KMS-11 (cell line): Measurements from ENCODE around the gene CLEC4F.

Experiments
- H2AFZ ChIP-seq: fragments of 200-600 bp; sonication (generic); 2 replicates; pipeline ENCODE4 v1.6.1; 2016; ENCODE audit warnings: antibody characterized with exemption, mixed run types, low read depth
- H3K27ac ChIP-seq: fragments of 200-600 bp; sonication (generic); 2 replicates; pipeline ENCODE4 v1.6.1; 2016; ENCODE audit warnings: mild to moderate bottlenecking, mixed run types
- H3K27me3 ChIP-seq: fragments of 200-600 bp; sonication (generic); 2 replicates; pipeline ENCODE4 v1.6.1; 2017; ENCODE audit warnings: mild to moderate bottlenecking, low read depth, mixed run types, moderate library complexity; ENCODE audit not compliant: insufficient read depth
- H3K36me3 ChIP-seq: fragments of 200-600 bp; sonication (generic); 2 replicates; pipeline ENCODE4 v1.6.1; 2017; ENCODE audit warnings: mild to moderate bottlenecking, mixed run types; ENCODE audit not compliant: insufficient read depth
- H3K4me1 ChIP-seq: fragments of 200-600 bp; sonication (generic); 2 replicates; pipeline ENCODE4 v1.6.1; 2016; ENCODE audit warnings: mild to moderate bottlenecking, low read depth, mixed run types; ENCODE audit not compliant: poor library complexity, severe bottlenecking
- H3K4me2 ChIP-seq: fragments of 200-600 bp; sonication (generic); 2 replicates; pipeline ENCODE4 v1.7.0; 2016; ENCODE audit warnings: mild to moderate bottlenecking, mixed run types
- H3K4me3 ChIP-seq: fragments of 200-600 bp; sonication (generic); IDR thresholded peaks from 2 replicates; pipeline ENCODE4 v1.6.1; 2017; ENCODE audit warnings: low read depth, low read length, mixed read lengths; ENCODE audit not compliant: insufficient read depth
- H3K79me2 ChIP-seq: fragments of 200-600 bp; sonication (generic); 2 replicates; pipeline ENCODE4 v1.6.1; 2016; ENCODE audit warnings: low read depth, mixed run types; ENCODE audit not compliant: insufficient read depth
- H3K9ac ChIP-seq: fragments of 200-600 bp; sonication (generic); 2 replicates; pipeline ENCODE4 v1.6.1; 2016; ENCODE audit warnings: mild to moderate bottlenecking, mixed run types
- H4K20me1 ChIP-seq: fragments of 200-600 bp; sonication (generic); 2 replicates; pipeline ENCODE4 v1.6.1; 2016; ENCODE audit warnings: mild to moderate bottlenecking, mixed run types; ENCODE audit not compliant: insufficient read depth
- CTCF ChIP-seq: fragments of 200-600 bp; sonication (generic); conservative IDR thresholded peaks from 2 replicates; pipeline ENCODE4 v1.6.1; 2017; ENCODE audit warnings: low read depth, mild to moderate bottlenecking, antibody characterized with exemption, low read length, moderate library complexity, mixed read lengths

CLEC4F gene

GRCh38 chr2:70776266-70776665 is 44.1 kb downstream of the CLEC4F start:
- H3K4me2 ChIP-seq: no peak overlapping the region
- H3K4me1 ChIP-seq: peaks cover 31% of the 10 kb centered on the region
- no peaks in the 10 kb centered on the region for H4K20me1 ChIP-seq
- no peak overlapping the region for H2AFZ ChIP-seq
- H3K9ac ChIP-seq: no peak overlapping the region
- H3K36me3 ChIP-seq: no peaks in the 10 kb centered on the region
- TF ChIP-seq CTCF: no peak
- peaks cover 9% of the 10 kb centered on the region; the same call in 1 of the 2 replicates for H3K27me3 ChIP-seq
- H3K79me2 ChIP-seq: no peaks in the 10 kb centered on the region
- no peak overlapping the region for H3K27ac ChIP-seq
- no peak overlapping the region for H3K4me3 ChIP-seq

- H3K27ac ChIP-seq: no peak overlapping the region
- no peaks in the 10 kb centered on the region for H4K20me1 ChIP-seq
- H3K36me3 ChIP-seq: no peaks in the 10 kb centered on the region
- TF ChIP-seq CTCF: no peak
- peaks cover 9% of the 10 kb centered on the region; the same call in 1 of the 2 replicates for H3K27me3 ChIP-seq
- H3K4me3 ChIP-seq: no peak overlapping the region
- no peak overlapping the region for H3K9ac ChIP-seq
- H2AFZ ChIP-seq: no peak overlapping the region
- H3K4me1 ChIP-seq: peaks cover 42% of the 10 kb centered on the region
- H3K4me2 ChIP-seq: no peak overlapping the region
- no peaks in the 10 kb centered on the region for H3K79me2 ChIP-seq
Measured at GRCh38 chr2:70775141-70775540, 45.3 kb downstream of the CLEC4F start.

- H3K4me3 ChIP-seq: no peak overlapping the region
- no peak overlapping the region for H3K9ac ChIP-seq
- H3K36me3 ChIP-seq: no peaks in the 10 kb centered on the region
- H3K4me1 ChIP-seq: peaks cover 61% of the 10 kb centered on the region
- no peak for TF ChIP-seq CTCF
- no peaks in the 10 kb centered on the region for H4K20me1 ChIP-seq
- H3K4me2 ChIP-seq: peak overlapping the region; percentile 75
- H3K79me2 ChIP-seq: no peaks in the 10 kb centered on the region
- peak overlapping the region; percentile 37; the same call in 1 of the 2 replicates for H3K27ac ChIP-seq
- peaks cover 9% of the 10 kb centered on the region; the same call in 1 of the 2 replicates for H3K27me3 ChIP-seq
- no peak overlapping the region for H2AFZ ChIP-seq
Measured at GRCh38 chr2:70772486-70773155, 47.8 kb downstream of the CLEC4F start.

GRCh38 chr2:70771446-70771845 is 49.0 kb downstream of the CLEC4F start:
- no peak for TF ChIP-seq CTCF
- Histone ChIP-seq H4K20me1 (no peaks in the 10 kb centered on the region), H3K27me3 (peaks cover 9% of the 10 kb centered on the region; the same call in 1 of the 2 replicates)

More at GRCh38 chr2:70771446-70771845, 49.0 kb downstream of the CLEC4F start:
- Histone ChIP-seq H3K36me3 (no peaks in the 10 kb centered on the region), H3K27ac (peak overlapping the region; percentile 37; the same call in 1 of the 2 replicates), H3K9ac (peak overlapping the region; percentile 1; the same call in 1 of the 2 replicates), H3K4me2 (peak overlapping the region; percentile 75), H3K4me1 (peaks cover 63% of the 10 kb centered on the region), H2AFZ (no peak overlapping the region), H3K4me3 (no peak overlapping the region), H3K79me2 (0 out of 2 replicates have a peak, but pooled peaks cover 5% of the 10 kb centered on the region)
